ACC112 (cell line): ENCODE measurements around the gene DOK5.
A peak's percentile ranks its signal among the peaks of the same experiment; 100 is the strongest.

ENCODE experiments used
- H2AFZ ChIP-seq: fragments of 200-600 bp; sonication (generic); one replicate; pipeline ENCODE4 v1.6.0; 2017; ENCODE audit warnings: antibody characterized with exemption, low read length; ENCODE audit not compliant: unreplicated experiment
- H3K27ac ChIP-seq: fragments of 200-600 bp; sonication (generic); 2 replicates; pipeline ENCODE4 v1.5.1; 2014; ENCODE audit warnings: low read depth, mild to moderate bottlenecking, antibody characterized with exemption, low read length, moderate library complexity
- H3K27me3 ChIP-seq: fragments of 200-600 bp; sonication (generic); 2 replicates; pipeline ENCODE4 v1.6.1; 2014; ENCODE audit warnings: mild to moderate bottlenecking, antibody characterized with exemption, low read length, moderate library complexity, mixed read lengths; ENCODE audit not compliant: insufficient read depth
- H3K36me3 ChIP-seq: fragments of 200-600 bp; sonication (generic); 2 replicates; pipeline ENCODE4 v1.6.1; 2016; ENCODE audit warnings: mild to moderate bottlenecking, antibody characterized with exemption, low read length, moderate library complexity, mixed read lengths; ENCODE audit not compliant: insufficient read depth
- H3K4me1 ChIP-seq: fragments of 200-600 bp; sonication (generic); one replicate; pipeline ENCODE4 v1.6.1; 2016; ENCODE audit warnings: low read length, mixed read lengths; ENCODE audit not compliant: insufficient read depth, unreplicated experiment, control insufficient read depth
- H3K4me3 ChIP-seq: fragments of 200-600 bp; sonication (generic); 2 replicates; pipeline ENCODE4 v1.5.1; 2014; ENCODE audit warnings: mild to moderate bottlenecking, low read depth, low read length
- H3K79me2 ChIP-seq: fragments of 200-600 bp; sonication (generic); one replicate; pipeline ENCODE4 v1.6.0; 2016; ENCODE audit warnings: low read length; ENCODE audit not compliant: control insufficient read depth, unreplicated experiment, insufficient read depth

Gene DOK5

GRCh38 chr20:54512694-54513093 lies 37.3 kb downstream of the DOK5 start:
- Histone ChIP-seq H3K27ac (no peak overlapping the region), H2AFZ (no peak overlapping the region), H3K4me1 (no peaks in the 10 kb centered on the region), H3K79me2 (no peaks in the 10 kb centered on the region), H3K4me3 (no peak overlapping the region), H3K36me3 (no peaks in the 10 kb centered on the region), H3K27me3 (no peaks in the 10 kb centered on the region)

- Histone ChIP-seq H3K27me3 (no peaks in the 10 kb centered on the region), H2AFZ (no peak overlapping the region), H3K27ac (no peak overlapping the region), H3K4me3 (no peak overlapping the region), H3K4me1 (no peaks in the 10 kb centered on the region), H3K79me2 (no peaks in the 10 kb centered on the region), H3K36me3 (no peaks in the 10 kb centered on the region)
These were observed 38.7 kb downstream of the DOK5 start for GRCh38 chr20:54514028-54514607.

GRCh38 chr20:54515793-54516628 lies 40.6 kb downstream of the DOK5 start:
- Histone ChIP-seq H3K4me1 (no peaks in the 10 kb centered on the region), H3K27me3 (no peaks in the 10 kb centered on the region), H2AFZ (no peak overlapping the region), H3K27ac (no peak overlapping the region), H3K4me3 (no peak overlapping the region), H3K79me2 (no peaks in the 10 kb centered on the region), H3K36me3 (no peaks in the 10 kb centered on the region)

GRCh38 chr20:54517241-54517975 lies 42.0 kb downstream of the DOK5 start:
- Histone ChIP-seq H2AFZ (no peak overlapping the region), H3K4me1 (no peaks in the 10 kb centered on the region), H3K79me2 (no peaks in the 10 kb centered on the region), H3K27ac (no peak overlapping the region), H3K27me3 (no peaks in the 10 kb centered on the region), H3K4me3 (no peak overlapping the region), H3K36me3 (no peaks in the 10 kb centered on the region)

- Histone ChIP-seq H3K79me2 (no peaks in the 10 kb centered on the region), H3K36me3 (no peaks in the 10 kb centered on the region), H2AFZ (no peak overlapping the region), H3K27ac (no peak overlapping the region), H3K4me3 (no peak overlapping the region), H3K4me1 (no peaks in the 10 kb centered on the region), H3K27me3 (no peaks in the 10 kb centered on the region)
These were observed 49.5 kb downstream of the DOK5 start for GRCh38 chr20:54524849-54525248.

GRCh38 chr20:54525916-54526590 lies 50.7 kb downstream of the DOK5 start:
- no peaks in the 10 kb centered on the region for H3K4me1 ChIP-seq
- no peaks in the 10 kb centered on the region for H3K36me3 ChIP-seq
- H3K27ac ChIP-seq = no peak overlapping the region
- H3K79me2 ChIP-seq = no peaks in the 10 kb centered on the region
- H3K27me3 ChIP-seq = no peaks in the 10 kb centered on the region
- H2AFZ ChIP-seq = peak overlapping the region; percentile 53
- no peak overlapping the region for H3K4me3 ChIP-seq

- Histone ChIP-seq H3K79me2 (no peaks in the 10 kb centered on the region), H3K27me3 (no peaks in the 10 kb centered on the region), H2AFZ (no peak overlapping the region), H3K4me1 (no peaks in the 10 kb centered on the region), H3K27ac (no peak overlapping the region), H3K4me3 (no peak overlapping the region), H3K36me3 (no peaks in the 10 kb centered on the region)
These were observed 51.4 kb downstream of the DOK5 start for GRCh38 chr20:54526801-54527200.

- no peaks in the 10 kb centered on the region for H3K36me3 ChIP-seq
- no peak overlapping the region for H2AFZ ChIP-seq
- no peak overlapping the region for H3K4me3 ChIP-seq
- no peaks in the 10 kb centered on the region for H3K4me1 ChIP-seq
- no peaks in the 10 kb centered on the region for H3K79me2 ChIP-seq
- no peaks in the 10 kb centered on the region for H3K27me3 ChIP-seq
- no peak overlapping the region for H3K27ac ChIP-seq
These were observed 57.2 kb downstream of the DOK5 start for GRCh38 chr20:54532573-54532972.

- H3K27me3 ChIP-seq = no peaks in the 10 kb centered on the region
- H3K79me2 ChIP-seq = no peaks in the 10 kb centered on the region
- no peaks in the 10 kb centered on the region for H3K36me3 ChIP-seq
- H3K4me1 ChIP-seq = no peaks in the 10 kb centered on the region
- H3K27ac ChIP-seq = no peak overlapping the region
- no peak overlapping the region for H3K4me3 ChIP-seq
- no peak overlapping the region for H2AFZ ChIP-seq
These were observed 58.7 kb downstream of the DOK5 start for GRCh38 chr20:54534101-54534500.

GRCh38 chr20:54535033-54535432 lies 59.6 kb downstream of the DOK5 start:
- Histone ChIP-seq H2AFZ (no peak overlapping the region), H3K4me3 (no peak overlapping the region), H3K27me3 (no peaks in the 10 kb centered on the region), H3K79me2 (no peaks in the 10 kb centered on the region), H3K4me1 (no peaks in the 10 kb centered on the region), H3K36me3 (no peaks in the 10 kb centered on the region), H3K27ac (no peak overlapping the region)
